HUDEP-2 (cell line): ENCODE measurements around the gene EFNA4.
"Not testable (repeated sequence)": the region's sequence is repeated elsewhere in the genome, so short reads cannot be mapped to it uniquely, and the experiment has no call there.

Experiments
- DNase-seq, 76 experiments: peaks; one replicate each; lab custom pipeline; 2025; ENCODE audit not compliant: unreplicated experiment in 76 of 76; lab: John Stamatoyannopoulos, UW

Gene EFNA4

DNA sequence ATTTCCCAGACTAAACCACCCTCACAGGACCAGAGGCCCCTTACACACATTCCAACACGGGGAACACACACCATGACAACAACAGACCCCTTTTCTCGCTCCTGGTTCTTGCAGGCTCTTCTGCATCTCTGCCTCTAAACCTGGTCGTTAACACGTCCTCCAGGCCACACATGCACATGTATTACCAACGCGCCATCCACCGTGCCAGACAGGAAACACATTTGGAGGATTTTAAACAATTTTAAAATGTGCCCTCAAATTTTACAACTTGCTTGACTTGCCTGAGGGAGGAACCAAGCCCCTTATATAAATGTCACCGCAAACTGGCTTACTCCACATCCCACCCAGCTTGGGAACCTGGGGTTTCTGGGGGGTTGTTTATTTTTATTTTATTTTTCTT lies 47.3 kb downstream of the EFNA4 start:
- DNase-seq, result no peak

DNA sequence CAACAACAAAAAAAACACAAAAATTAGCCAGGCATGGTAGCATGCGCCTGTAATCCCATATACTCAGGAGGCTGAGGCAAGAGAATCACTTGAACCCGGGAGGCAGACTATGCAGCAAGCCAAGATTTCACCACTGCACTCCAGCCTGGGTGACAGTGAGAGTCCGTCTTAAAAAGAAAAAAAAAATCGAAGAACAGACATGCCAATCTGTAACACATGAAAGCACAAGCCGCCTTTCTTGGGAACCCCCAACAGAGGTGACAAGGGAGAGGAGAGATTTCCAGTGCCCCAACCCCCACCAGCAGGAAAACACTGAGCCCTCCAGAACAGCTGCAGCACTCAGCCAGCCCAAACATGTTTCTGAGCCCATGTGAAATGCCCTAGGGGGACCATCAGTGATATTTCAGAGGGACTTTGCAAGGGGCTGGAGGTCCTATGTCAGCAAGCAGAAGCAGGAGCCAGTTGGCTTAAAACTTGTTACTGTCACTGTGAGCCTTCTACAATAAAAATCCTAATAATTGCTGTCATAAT lies 50.0 kb downstream of the EFNA4 start:
- DNase-seq, result no peak

DNA sequence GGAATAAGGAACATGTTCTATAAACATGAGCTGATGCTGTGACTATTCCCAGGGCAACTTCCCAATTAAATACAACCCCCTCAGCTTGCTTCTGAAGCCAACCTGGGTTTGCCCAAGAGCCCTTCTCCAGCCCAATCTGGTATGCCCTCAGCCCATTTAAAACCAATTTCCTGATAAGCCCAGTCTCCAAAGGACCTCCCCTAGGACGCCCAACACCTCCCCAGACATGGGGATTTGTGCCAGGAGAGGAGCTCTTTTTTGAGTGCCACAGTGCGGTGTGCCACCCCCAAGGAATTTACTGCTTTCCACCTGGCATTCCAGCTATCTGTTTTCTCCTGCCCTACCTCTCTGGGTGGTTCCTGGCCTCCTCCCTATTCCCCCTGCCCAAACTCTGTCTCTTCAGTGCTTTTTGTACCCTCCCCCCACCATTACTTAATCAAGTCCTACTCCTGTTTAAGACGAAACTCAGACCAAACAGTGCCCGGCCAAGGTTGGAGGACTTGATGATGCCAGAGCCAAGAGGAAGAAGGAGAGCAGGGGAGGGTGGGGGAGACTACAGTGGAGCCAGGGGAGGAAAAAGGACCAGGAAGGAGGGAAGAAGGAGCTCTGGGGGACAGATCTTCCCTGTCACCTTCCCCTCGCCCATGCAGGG lies 52.7 kb downstream of the EFNA4 start:
- no peak for DNase-seq

GRCh38 chr1:155117610-155118009 lies 54.1 kb downstream of the EFNA4 start:
- DNase-seq, result no peak

GRCh38 chr1:155118090-155118489 lies 54.5 kb downstream of the EFNA4 start:
- DNase-seq, result not testable (repeated sequence)
